HG02588 (cell line): Measurements from ENCODE around the gene PNMA8B.

Experiments
- ATAC-seq: cut with Tn5 transposase; IDR thresholded peaks from one replicate; pipeline ENCODE4 v1.9.1; 2021; ENCODE audit warnings: mild to moderate bottlenecking, moderate library complexity; ENCODE audit not compliant: unreplicated experiment

PNMA8B gene

GRCh38 chr19:46460055-46460454 lies 35.6 kb downstream of the PNMA8B start:
- ATAC-seq: no peak

GRCh38 chr19:46456930-46457329 lies 38.7 kb downstream of the PNMA8B start:
- no peak for ATAC-seq

DNA sequence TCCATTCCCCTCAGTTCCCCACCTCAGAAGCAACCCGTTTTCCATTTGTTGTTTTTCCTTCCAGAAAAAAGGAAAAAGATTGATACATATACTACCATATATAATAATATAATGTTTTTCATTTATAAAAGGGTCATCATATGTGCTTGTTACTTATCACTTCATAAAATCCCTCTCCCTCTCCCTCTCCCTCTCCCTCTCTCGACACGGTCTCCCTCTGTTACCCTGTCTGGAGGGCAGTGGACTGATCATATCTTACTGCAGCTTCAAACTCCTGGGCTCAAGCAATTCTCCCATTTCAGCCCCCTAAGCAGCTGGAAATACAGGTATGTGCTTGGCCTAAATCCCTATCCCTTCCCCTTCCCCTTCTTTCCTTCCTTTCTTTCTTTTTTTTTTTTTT lies 41.4 kb downstream of the PNMA8B start:
- ATAC-seq: no peak

GRCh38 chr19:46453661-46454060 lies 42.0 kb downstream of the PNMA8B start:
- ATAC-seq: no peak

- ATAC-seq: no peak
Observed at GRCh38 chr19:46452186-46452585, 43.5 kb downstream of the PNMA8B start.

- ATAC-seq: no peak
Observed at GRCh38 chr19:46451352-46451751, 44.3 kb downstream of the PNMA8B start.

- no peak for ATAC-seq
Observed at GRCh38 chr19:46450737-46451136, 44.9 kb downstream of the PNMA8B start.

- no peak for ATAC-seq
Observed at GRCh38 chr19:46449228-46449627, 46.4 kb downstream of the PNMA8B start.

DNA sequence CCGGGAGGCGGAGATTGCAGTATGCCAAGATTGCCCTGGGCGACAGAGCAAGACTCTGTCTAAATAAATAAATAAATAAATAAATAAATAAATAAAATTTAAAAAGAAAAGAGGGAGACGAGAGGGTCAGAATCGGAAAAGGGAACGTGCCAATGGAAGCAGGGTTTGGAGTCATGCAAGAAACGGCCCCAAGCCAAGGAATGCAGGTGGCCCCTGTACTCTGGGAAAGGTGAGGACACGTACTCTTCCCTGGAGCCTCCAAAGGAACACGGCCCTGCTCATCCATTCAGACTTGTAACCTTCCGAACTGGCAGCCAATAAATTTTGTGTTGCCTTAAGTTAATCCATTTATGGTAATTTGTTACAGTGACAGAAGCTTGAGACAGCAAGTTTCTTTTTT lies 47.1 kb downstream of the PNMA8B start:
- ATAC-seq: no peak

DNA sequence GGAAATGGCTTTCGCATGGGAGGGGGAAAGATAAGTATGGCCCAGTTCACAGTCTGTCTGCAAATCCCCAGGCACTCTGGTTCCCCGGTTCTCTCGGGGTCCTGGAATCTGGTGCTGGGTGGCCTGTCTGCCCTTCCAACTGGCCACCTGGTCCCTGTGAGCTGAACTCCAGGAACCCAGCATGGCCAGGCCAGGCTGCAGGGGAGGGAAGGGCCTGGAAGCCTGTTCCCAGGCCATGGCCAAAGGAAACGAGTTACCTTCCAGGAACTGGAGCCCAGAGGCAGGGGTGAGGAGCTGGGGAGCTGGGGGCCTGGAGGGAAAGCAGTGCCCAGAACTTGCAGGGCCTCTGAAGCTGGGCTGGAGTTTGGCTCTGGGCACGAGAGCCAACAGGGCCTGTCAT lies 47.8 kb downstream of the PNMA8B start:
- no peak for ATAC-seq

DNA sequence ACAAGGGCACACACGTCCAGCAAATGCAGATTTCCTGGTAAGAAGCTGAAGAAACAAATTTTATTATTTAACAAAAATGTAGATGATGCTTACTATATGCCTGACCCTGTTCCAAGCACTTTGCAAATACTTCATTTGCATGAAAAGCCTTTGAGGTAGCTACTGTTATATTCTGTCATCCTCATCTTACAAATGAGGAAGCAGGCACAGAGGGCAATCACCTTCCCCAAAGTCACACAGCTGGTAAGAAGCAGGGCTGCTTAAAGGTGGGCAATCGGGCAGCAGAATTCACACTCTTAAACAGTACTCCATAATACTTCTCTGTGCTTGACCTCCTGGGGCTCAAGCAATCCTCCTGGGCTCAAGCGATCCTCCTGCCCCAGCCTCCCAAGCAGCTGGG lies 48.7 kb downstream of the PNMA8B start:
- no peak for ATAC-seq

- ATAC-seq: no peak
Observed at GRCh38 chr19:46446021-46446420, 49.6 kb downstream of the PNMA8B start.

DNA sequence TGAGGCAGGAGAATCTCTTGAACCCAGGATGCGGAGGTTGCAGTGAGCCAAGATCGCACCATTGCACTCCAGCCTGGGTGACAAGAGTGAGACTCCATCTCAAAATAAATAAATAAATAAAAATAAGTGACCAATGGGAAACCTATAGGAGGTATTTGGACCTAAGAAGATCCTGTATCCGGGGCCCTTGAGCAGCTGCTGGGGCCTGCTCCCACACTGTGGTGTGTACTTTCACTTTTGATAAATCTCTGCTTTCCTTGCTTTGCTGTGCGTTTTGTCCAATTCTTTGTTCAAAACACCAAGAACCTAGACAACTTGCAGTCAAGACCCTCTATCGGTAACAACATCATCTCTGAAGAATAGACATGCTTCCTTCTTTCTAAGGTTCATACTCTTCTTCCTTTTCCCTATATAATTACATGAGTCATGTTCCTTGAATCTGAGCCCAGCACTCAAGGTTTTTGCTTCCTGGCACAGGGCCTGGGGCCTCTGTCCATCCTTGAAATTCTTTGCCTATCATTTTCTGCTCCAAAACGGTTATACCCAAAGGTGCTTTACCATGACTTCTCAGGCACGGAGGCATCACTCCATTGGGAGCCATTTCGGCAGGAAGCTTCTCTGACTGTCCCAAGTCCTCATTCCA lies 52.7 kb downstream of the PNMA8B start:
- ATAC-seq: no peak

DNA sequence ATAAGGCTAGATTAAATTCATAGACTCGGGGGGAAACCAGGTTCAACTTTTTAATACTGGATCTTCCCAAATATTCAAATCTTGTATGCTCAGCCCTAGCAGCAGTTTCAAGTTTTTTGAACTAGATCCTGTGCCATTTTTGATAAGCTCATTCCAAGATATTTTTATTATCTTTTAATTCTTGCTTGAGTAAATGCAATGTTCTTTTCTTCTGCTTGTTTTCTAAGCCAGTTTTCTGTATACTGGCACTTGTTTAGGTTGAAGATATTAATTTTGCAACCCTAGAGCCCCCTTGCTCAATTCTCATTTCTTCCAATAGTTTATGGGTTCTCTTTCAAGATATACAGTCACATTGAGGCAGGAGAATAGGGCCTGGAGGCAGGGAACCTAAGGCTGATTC lies 53.8 kb downstream of the PNMA8B start:
- ATAC-seq: no peak
